ENCODE results near the gene ITLN1.
"Not testable (repeated sequence)": the region's sequence is repeated elsewhere in the genome, so short reads cannot be mapped to it uniquely, and the experiment has no call there.

ITLN1 gene

DNA sequence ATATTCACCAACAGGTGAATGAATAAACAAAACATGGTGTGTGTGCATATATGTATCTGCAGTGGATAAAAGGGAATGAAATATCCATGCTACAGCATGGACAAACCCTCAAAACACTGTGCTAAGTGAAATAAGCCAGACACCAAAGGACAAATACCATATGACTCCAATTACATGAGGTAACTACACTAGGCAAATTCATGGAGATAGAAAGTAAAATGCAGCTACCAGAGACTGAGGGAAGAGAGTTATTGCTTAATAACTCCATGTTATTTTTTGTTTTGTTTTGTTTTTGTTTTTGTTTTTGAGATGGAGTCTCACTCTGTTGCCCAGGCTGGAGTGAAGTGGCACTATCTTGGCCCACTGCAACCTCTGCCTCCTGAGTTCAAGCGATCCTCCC is 2.4 kb downstream of the ITLN1 start:
- DNase-seq: no peak

DNA sequence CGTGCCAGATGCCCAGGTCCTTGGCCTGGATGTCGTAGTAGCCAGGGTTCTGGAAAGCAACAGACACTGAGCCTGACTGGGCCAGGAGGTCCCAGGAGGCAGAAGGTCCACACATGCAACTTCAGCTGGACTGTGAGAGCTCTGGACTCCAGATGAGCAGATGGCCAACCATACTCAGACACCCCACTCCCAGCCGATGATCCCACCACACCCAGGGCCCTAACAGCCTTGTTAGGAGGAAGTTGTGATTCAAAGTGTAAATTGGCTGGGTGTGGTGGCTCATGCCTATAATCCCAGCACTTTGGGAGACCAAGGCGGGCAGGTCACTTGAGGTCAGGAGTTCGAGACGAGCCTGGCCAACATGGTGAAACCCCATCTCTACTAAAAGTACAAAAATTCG is 3.7 kb downstream of the ITLN1 start:
- DNase-seq: not testable (repeated sequence)

DNA sequence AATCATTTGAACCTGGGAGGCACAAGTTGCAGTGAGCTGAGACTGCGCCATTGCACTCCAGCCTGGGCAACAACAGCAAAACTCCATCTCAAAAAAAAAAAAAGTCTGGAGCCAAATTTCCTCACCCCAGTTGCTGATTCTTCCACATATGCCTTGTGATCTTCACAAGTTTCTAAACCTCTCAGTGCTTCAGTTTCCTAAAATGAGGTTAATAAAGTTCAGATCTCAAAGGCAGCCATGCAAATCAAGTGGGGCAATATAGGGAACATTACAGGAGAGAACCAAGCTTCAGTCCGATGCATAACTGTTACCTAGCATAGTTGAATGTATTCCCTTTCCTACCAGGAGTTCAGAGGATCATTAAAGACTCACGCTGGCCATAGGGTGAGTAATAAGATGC is 4.8 kb downstream of the ITLN1 start:
- DNase-seq: no peak

- DNase-seq: peak; percentile 32
Observed at GRCh38 chr1:160879056-160879455, 5.9 kb downstream of the ITLN1 start.

- no peak for DNase-seq
Observed at GRCh38 chr1:160877221-160877620, 7.8 kb downstream of the ITLN1 start.

DNA sequence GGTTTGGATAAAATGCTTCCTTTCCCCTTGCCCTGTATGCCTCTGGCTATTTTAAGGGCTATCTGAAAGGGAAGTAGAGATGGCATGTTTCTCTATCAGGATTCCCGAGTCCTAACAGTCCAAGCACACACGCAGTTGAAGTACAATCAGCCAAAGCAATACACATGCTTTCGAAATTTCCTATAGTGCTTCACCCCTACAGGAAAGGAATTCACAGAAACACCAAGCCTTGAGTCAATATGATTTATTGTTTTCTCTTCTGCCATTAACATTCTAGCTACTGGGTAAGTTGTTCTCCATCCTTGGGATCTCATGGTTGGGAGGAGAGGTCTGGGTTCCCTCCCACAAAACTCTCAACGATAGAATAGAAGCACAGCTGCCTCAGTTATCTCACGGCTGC is 8.7 kb downstream of the ITLN1 start:
- DNase-seq: no peak

GRCh38 chr1:160875591-160875990 is 9.4 kb downstream of the ITLN1 start:
- not testable (repeated sequence) for DNase-seq

GRCh38 chr1:160874935-160875334 is 10.0 kb downstream of the ITLN1 start:
- no peak for DNase-seq

DNA sequence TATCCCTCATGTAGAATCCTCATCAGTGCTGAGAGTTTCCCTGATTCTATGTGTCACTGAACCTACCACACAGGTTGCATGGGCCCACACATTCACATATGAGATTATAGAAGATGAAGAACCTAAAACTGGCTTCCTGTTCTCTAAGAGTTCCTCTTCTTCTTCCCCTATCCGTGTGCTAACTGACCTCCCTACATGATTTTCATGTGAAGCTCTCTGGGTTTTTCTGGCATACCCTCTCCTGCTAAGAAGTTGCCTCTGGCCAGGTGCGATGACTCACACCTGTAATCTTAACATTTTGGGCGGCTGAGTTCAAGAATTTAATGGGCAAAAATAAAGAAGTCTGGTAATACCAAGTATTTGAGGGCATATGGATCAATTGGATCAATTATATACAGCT is 16.8 kb downstream of the ITLN1 start:
- no peak for DNase-seq

DNA sequence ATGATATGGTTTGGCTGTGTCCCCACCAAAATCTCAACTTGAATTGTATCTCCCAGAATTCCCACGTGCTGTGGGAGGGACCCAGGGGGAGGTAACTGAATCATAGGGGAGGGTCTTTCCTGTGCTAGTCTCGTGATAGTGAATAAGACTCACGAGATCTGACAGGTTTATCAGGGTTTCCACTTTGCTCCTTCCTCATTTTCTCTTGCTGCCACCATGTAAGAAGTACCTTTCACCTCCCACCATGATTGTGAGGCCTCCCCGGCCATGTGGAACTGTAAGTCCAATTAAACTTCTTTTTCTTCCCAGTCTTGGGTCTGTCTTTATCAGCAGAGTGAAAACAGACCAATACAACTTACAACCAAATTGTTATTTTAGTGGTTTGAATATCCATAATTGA is 17.3 kb downstream of the ITLN1 start:
- not testable (repeated sequence) for DNase-seq

DNA sequence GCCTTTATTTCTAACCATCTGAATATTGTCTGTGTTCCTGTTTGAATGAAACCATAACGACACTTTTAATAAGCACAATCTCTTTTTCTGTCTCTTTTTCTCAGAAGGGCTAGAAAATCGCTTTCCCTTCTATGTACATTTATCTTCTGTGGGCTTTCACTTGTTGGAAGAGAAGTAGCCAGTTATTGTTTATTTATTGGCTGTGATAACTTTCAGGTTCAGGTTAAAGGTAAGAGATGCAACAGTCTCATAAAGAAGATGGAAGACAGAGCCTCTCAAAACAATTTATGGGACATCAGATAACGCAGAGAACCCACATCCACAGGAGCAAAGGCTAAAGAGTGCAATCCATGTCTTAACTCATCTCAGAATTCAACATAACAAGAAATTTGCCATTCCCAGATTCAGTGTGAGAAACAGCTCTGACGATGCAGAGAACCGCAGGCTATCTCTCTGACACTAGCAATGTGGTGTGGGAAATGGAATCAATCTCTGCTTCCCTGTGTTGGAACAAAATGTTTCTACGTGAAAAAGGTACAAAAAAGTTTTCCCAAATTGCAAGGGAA is 18.2 kb downstream of the ITLN1 start:
- no peak for DNase-seq

GRCh38 chr1:160866001-160866694 is 18.8 kb downstream of the ITLN1 start:
- no peak for DNase-seq

- no peak for DNase-seq
Observed at GRCh38 chr1:160865337-160865736, 19.6 kb downstream of the ITLN1 start.

GRCh38 chr1:160864173-160864572 is 20.8 kb downstream of the ITLN1 start:
- no peak for DNase-seq

- DNase-seq: no peak
Observed at GRCh38 chr1:160863774-160864131, 21.2 kb downstream of the ITLN1 start.

DNA sequence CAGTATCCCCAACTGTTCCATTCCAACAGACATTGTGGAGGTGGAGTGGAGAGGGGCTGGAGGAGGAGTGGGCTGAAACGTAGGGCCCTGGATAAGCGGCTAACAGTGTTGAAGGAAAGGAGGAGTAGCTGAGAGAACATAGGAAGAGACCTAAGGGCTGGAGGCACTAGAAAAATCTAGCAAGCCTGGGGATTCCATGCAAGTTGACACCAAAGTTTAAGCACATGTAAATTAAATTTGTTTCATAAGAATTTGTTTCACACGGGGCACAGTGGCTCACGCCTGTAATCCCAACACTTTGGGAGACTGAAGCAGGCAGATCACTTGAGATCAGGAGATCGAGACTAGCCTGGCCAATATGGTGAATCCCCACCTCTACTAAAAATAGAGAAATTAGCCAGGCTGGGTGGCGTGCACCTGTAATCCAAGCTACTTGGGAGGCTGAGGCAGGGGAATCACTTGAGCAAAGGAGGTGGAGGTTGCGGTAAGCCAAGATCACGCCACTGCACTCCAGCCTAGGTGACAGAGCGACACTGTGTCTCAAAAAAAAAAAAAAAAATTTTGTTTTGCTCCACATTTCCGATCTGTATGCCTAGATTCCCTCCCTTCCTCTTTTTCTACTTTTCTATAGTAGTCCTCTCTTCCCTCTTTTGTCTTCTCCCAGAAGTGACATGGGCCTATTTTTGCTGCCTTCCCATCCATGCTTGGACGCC is 21.8 kb downstream of the ITLN1 start:
- DNase-seq: no peak

DNA sequence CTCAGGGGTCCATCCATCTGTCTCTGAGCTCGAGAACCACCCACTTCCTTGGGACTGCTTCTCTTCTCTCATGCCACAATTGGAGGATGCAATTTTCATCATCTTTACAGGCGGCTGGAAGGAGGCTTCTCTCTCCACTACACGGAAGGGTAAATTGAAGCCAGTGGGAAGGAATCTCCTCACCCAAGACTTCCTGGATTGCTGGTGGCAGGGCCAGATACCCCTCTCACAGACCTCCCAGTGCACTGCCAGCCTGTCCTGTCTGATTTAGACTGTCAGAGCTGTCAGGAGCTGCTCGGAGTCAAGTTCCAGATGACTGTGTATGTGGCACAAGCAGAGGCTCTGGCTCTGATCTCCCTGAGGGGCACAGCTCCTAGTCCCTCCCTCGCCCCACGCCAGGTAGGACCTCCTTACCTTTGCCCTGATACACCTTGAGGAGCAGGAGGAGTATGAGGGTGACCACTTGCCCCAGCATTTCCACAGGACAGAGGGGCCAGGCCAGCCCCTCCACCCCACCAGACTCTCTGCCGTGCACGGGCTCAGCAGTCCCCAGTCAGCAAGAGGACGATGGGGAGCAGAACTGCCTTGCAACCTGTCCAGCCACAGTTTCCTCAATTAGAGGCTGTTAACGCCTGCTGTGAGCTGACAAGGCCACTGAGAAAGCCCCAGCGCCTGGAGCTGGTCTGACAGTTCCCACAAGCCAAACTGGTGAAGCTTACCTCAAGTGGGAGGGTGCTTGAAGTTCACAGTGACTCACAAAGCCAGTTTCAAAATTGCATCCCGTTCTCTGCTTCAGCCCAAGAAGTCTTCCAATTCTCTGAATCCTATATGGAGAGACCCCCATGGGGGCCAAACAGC is 22.5 kb downstream of the ITLN1 start, which contains the start of gene CD244:
Gene CD244, minus strand, starts transcription at position 685 of the 858 bp plus-strand sequence. Its CDS starts 210 bp downstream, at position 475.
- peak; percentile 61 for DNase-seq

DNA sequence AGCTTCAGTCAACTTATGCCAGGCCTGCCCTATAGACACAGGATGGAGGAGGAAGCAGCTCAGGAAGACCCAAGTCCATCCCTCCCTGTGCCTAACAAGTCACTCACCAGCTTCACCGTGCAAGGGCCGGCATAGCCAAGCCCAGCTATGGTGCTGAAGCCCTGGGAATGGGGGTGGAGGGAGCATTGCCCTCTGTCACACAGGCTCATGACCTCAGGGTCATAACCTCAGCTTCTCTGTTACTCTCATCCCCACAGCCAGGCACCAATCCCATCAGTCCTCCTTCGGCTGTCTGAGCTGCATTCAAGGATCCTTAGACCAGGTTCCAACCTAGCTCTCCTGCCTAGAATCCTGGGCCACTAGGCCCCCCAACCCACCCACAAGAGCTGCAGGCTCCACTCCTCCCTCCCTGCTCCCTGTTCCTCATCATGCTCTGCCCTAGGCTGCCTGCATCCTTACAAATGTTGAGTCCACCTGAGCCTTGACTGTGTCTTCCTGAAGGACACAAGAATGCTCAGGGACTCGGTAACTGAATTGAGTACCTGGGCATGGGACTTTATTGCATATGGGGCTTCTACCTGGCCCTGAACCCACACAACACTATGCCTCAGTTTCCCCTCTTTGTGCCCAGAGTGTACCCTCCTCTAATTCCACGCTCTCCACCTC is 24.0 kb downstream of the ITLN1 start:
- no peak for DNase-seq

DNA sequence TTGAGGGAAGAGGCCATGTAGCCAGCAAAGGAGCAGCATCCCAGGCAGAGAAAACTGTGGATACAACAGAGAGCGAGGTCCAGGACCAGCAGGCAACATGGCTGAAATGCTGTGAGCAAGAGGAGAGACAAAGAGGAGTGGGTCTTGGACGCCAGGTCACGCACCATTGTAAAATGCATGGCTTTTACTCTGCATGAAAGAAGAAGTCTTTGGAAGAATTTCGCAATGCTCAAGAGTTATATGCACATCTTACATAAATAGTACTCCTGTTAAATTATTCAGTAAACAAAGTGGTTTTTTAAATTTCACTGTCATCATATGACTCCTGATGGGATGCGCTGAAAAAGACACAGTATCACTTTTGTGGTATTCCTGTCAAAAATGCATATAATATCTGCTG is 25.8 kb downstream of the ITLN1 start:
- DNase-seq: no peak

- no peak for DNase-seq
Observed at GRCh38 chr1:160858507-160858906, 26.5 kb downstream of the ITLN1 start.

- no peak for DNase-seq
Observed at GRCh38 chr1:160858097-160858496, 26.9 kb downstream of the ITLN1 start.

- no peak for DNase-seq
Observed at GRCh38 chr1:160855181-160855981, 29.6 kb downstream of the ITLN1 start.

Data from activated CD8-positive, alpha-beta memory T cell treated with anti-CD3 and anti-CD28 coated beads, Interleukin-2, amount 50 U/mL, for 4 hours (primary cell).